B cell (primary cell): ENCODE measurements around the gene GATAD2A. TPM values are rescaled to one million over a fixed set of nuclear protein-coding genes. Genes with fewer than 3 reads are reported as not detected.

Experiments
- ATAC-seq: fragments of 200-7000 bp; cut with Tn5 transposase; one replicate; pipeline ENCODE4 v1.10.0; 2021; ENCODE audit warnings: low read depth, mild to moderate bottlenecking, moderate number of reproducible peaks, moderate library complexity
- CTCF ChIA-PET: fragments of 350-600 bp; sonication (Branson Sonifier 250); formaldehyde crosslinking; loops from one replicate; lab custom pipeline; 2021; ENCODE audit warnings: antibody characterized with exemption, inconsistent platforms; lab: Charles Lee
- POLR2A ChIA-PET: fragments of 350-600 bp; sonication (Branson Sonifier 250); formaldehyde crosslinking; loops from one replicate; lab custom pipeline; 2021; ENCODE audit warnings: antibody characterized with exemption; lab: Charles Lee
- DNase-seq: peaks from one replicate; pipeline ENCODE4 v3.0.0; 2013
- H2AFZ ChIP-seq: 2 replicates; pipeline ENCODE4 v1.6.1; 2012; ENCODE audit warnings: mild to moderate bottlenecking, low read depth, low read length; ENCODE audit not compliant: insufficient read depth, poor library complexity, severe bottlenecking
- H3K27ac ChIP-seq, 2 donors: 1 replicate in 1 of 2; 2 replicates in 1 of 2; pipeline ENCODE4 v1.5.1; 2012 to 2013; ENCODE audit warnings: low read length in 2 of 2, mild to moderate bottlenecking in 2 of 2, moderate library complexity in 1 of 2
- H3K27me3 ChIP-seq, 4 experiments: fragments of 200-600 bp in 1 of 4; sonication (generic) in 1 of 4; replicated peaks in 1 of 4; 1 replicate in 2 of 4; 2 replicates in 2 of 4; pipeline versions ENCODE4 v1.6.1 to v1.7.0; 2013 to 2016; ENCODE audit warnings: low read length in 3 of 4, mild to moderate bottlenecking in 2 of 4, mixed read lengths in 1 of 4, moderate library complexity in 1 of 4; ENCODE audit not compliant: insufficient read depth in 4 of 4, control insufficient read depth in 3 of 4; ENCODE audit errors: control extremely low read depth in 1 of 4
- H3K36me3 ChIP-seq, 2 experiments: replicated peaks in 1 of 2; 1 replicate in 1 of 2; 2 replicates in 1 of 2; pipeline versions ENCODE4 v1.6.1 to v1.7.1; 2013; ENCODE audit warnings: low read length in 1 of 2; ENCODE audit not compliant: insufficient read depth in 2 of 2, control insufficient read depth in 1 of 2; ENCODE audit errors: control extremely low read depth in 1 of 2, extremely low read depth in 1 of 2
- H3K4me1 ChIP-seq, 2 donors: fragments of 200-600 bp in 1 of 2; sonication (generic) in 1 of 2; 1 replicate in 1 of 2; 2 replicates in 1 of 2; pipeline versions ENCODE4 v1.5.1 to v1.6.1; 2013 to 2017; ENCODE audit warnings: low read length in 2 of 2; ENCODE audit not compliant: control insufficient read depth in 2 of 2, insufficient read depth in 2 of 2
- H3K4me2 ChIP-seq: replicated peaks from 2 replicates; pipeline ENCODE3; 2012; ENCODE audit warnings: mild to moderate bottlenecking, low read depth, low read length; ENCODE audit not compliant: poor library complexity, severe bottlenecking
- H3K4me3 ChIP-seq, 5 experiments: fragments of 200-600 bp in 1 of 5; sonication (generic) in 1 of 5; 1 replicate in 3 of 5; 2 replicates in 2 of 5; pipeline versions ENCODE4 v1.5.1 to v1.7.0; 2011 to 2016; ENCODE audit warnings: low read length in 4 of 5, mild to moderate bottlenecking in 4 of 5, low read depth in 2 of 5, control low read depth in 1 of 5, moderate library complexity in 1 of 5; ENCODE audit not compliant: insufficient read depth in 1 of 5; ENCODE audit errors: control extremely low read depth in 1 of 5, extremely low read depth in 1 of 5
- H3K79me2 ChIP-seq: fragments of 200-600 bp; sonication (generic); one replicate; pipeline ENCODE4 v1.6.0; 2016; ENCODE audit warnings: low read length; ENCODE audit not compliant: control insufficient read depth, insufficient read depth
- H3K9ac ChIP-seq: fragments of 200-600 bp; sonication (generic); 2 replicates; pipeline ENCODE4 v1.6.1; 2017; ENCODE audit warnings: mild to moderate bottlenecking, low read length, moderate library complexity
- H3K9me3 ChIP-seq, 3 donors: one replicate each; pipeline versions ENCODE4 v1.6.1 to v1.7.1; 2013; ENCODE audit warnings: low read length in 2 of 3; ENCODE audit not compliant: control insufficient read depth in 2 of 3, insufficient read depth in 1 of 3; ENCODE audit errors: control extremely low read depth in 1 of 3
- H4K20me1 ChIP-seq: 2 replicates; pipeline ENCODE4 v1.6.0; 2012; ENCODE audit warnings: mild to moderate bottlenecking, low read length; ENCODE audit not compliant: insufficient read depth, control insufficient read depth, poor library complexity, severe bottlenecking
- H3K27ac Mint-ChIP-seq: one replicate; pipeline ENCODE4 v1.8.0; 2021; ENCODE audit warnings: mixed read lengths
- H3K27me3 Mint-ChIP-seq: one replicate; pipeline ENCODE4 v1.8.0; 2021; ENCODE audit warnings: mixed read lengths
- H3K4me1 Mint-ChIP-seq: one replicate; pipeline ENCODE4 v1.8.0; 2021; ENCODE audit warnings: mixed read lengths
- H3K4me3 Mint-ChIP-seq: one replicate; pipeline ENCODE4 v1.8.0; 2021; ENCODE audit warnings: mixed read lengths
- H3K9me3 Mint-ChIP-seq: one replicate; pipeline ENCODE4 v1.8.0; 2022; ENCODE audit warnings: mixed read lengths; ENCODE audit not compliant: insufficient read depth
- EZH2 ChIP-seq: IDR thresholded peaks from 2 replicates; pipeline ENCODE4 v1.6.1; 2012; ENCODE audit warnings: borderline replicate concordance, low read depth, mild to moderate bottlenecking, moderate library complexity, low read length; ENCODE audit not compliant: insufficient read depth, poor library complexity, severe bottlenecking
- WGBS: methylation state at CpG from one replicate; pipeline ENCODE4 v1.1.5; 2013; ENCODE audit warnings: missing lambda C conversion rate; ENCODE audit not compliant: insufficient coverage; 5-methylcytosine and 5-hydroxymethylcytosine counted together
- intact Hi-C: fragments of 100-400 bp; cut with micrococcal nuclease; formaldehyde crosslinking; loops from one replicate; pipeline ENCODE4 v1.10.0; 2022
- polyA plus RNA-seq: library from polyadenylated mRNA; depleted of rRNA; stranded (reverse); fragments of >200 nt; gene quantifications from 2 replicates; pipeline ENCODE4 v1.2.3, GENCODE V29; 2012
- total RNA-seq, 2 donors: library from RNA; stranded (reverse); fragments of 120-200 nt in 1 of 2; gene quantifications; 1 replicate in 1 of 2; 2 replicates in 1 of 2; pipeline versions ENCODE4 v1.2.3 to v1.2.4, GENCODE V29; 2013 to 2022
- TF ChIP-seq, protein P1 (sequence below): fragments of 200-600 bp; IDR thresholded peaks from one replicate; pipeline ENCODE4 v1.8.0; 2022; ENCODE audit warnings: antibody characterized with exemption, mild to moderate bottlenecking

The GATAD2A gene
- total and polyA plus RNA-seq, 2 donors (not counting 1 experiment from before 2014, with no cell fraction given), result 28.8 to 76.3 TPM

DNA sequence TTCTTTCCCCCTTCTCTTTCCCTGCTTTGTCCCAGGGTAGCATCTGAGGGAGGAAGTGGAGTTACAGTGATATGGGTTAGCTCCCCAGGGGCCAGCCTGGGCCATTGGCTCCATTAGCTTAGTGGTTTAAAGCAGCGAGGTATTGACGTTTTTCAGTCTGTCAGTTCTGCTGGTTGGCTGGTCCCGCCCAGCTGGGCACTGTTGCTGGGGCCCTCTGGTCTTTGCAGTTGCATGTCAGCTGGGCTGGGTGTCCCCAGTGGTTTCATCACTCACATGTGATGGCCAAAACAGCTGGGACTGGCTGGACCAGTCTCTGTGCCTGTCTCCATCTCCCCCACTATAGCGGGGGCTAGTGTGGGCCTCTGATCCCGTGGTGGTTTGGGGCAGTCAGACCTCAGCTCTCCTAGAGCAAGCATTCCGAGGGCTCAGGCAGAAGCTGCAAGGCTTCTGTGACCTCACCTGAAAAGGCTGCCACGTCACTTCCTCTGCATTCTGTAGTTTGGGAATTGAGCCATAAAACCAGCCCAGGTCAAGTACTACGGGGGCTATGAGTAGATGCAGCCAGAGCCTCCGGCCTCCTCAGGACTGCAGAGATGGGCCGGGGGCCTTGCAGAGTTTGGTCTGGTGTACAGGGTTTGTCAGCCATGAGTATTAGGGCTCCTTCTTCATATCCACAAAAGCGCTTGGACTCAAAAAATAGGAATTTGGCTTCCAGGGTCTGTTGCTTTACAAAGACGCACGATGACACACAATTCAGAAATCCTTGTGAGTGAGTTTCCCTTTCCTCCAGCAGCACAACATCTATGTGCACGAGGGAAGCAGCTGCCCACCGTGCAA is 79.9 kb downstream of the GATAD2A start:
- DNase-seq, result peak; percentile 55
- ChIA-PET POLR2A (interaction anchor here (0.6 to 0.9 kb wide), 4 partner anchors 14 to 121 kb away, joined by 3 to 5 read pairs (median 4); no protein-coding TSS in a partner anchor), CTCF (interaction anchor here (0.6 to 9.6 kb wide), 7 partner anchors 13 to 142 kb away, joined by 3 to 301 read pairs (median 6); partner anchors contain the start of gene GATAD2A)
- WGBS, result 57% methylated on average over 8 of the region's 15 CpGs
- peak overlapping the region; percentile 44 to 62 for H3K27ac ChIP-seq
- H3K79me2 ChIP-seq, result peaks cover 69% of the 10 kb centered on the region
- H3K4me3 ChIP-seq, result no peak overlapping the region
- peak overlapping the region; percentile 89 for H3K27ac Mint-ChIP-seq
- TF ChIP-seq, protein P1, sequence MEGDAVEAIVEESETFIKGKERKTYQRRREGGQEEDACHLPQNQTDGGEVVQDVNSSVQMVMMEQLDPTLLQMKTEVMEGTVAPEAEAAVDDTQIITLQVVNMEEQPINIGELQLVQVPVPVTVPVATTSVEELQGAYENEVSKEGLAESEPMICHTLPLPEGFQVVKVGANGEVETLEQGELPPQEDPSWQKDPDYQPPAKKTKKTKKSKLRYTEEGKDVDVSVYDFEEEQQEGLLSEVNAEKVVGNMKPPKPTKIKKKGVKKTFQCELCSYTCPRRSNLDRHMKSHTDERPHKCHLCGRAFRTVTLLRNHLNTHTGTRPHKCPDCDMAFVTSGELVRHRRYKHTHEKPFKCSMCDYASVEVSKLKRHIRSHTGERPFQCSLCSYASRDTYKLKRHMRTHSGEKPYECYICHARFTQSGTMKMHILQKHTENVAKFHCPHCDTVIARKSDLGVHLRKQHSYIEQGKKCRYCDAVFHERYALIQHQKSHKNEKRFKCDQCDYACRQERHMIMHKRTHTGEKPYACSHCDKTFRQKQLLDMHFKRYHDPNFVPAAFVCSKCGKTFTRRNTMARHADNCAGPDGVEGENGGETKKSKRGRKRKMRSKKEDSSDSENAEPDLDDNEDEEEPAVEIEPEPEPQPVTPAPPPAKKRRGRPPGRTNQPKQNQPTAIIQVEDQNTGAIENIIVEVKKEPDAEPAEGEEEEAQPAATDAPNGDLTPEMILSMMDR, result no peak
- TF ChIP-seq EZH2, result no peak
- H3K4me1 ChIP-seq, result peaks cover 33 to 50% of the 10 kb centered on the region in 2 donors
- no peaks in the 10 kb centered on the region for H4K20me1 ChIP-seq
- peak overlapping the region; percentile 63 for H3K4me3 Mint-ChIP-seq
- peak overlapping the region; percentile 34 for H3K4me2 ChIP-seq
- H3K9me3 Mint-ChIP-seq, result no peaks in the 10 kb centered on the region
- H3K27me3 Mint-ChIP-seq, result no peaks in the 10 kb centered on the region
- peak; percentile 79 for ATAC-seq
- no peaks in the 10 kb centered on the region for H3K27me3 ChIP-seq
- H3K36me3 ChIP-seq, result peaks cover 0 to 18% of the 10 kb centered on the region in 2 experiments
- H3K4me1 Mint-ChIP-seq, result peaks cover 60% of the 10 kb centered on the region
- no peaks in the 10 kb centered on the region for H3K9me3 ChIP-seq
- H3K9ac ChIP-seq, result no peak overlapping the region
- no peak overlapping the region for H2AFZ ChIP-seq
- intact Hi-C loops, result loop anchor here (1.0 to 5.0 kb wide), 4 partner anchors 26 to 100 kb away; partner anchors contain the start of gene GATAD2A

DNA sequence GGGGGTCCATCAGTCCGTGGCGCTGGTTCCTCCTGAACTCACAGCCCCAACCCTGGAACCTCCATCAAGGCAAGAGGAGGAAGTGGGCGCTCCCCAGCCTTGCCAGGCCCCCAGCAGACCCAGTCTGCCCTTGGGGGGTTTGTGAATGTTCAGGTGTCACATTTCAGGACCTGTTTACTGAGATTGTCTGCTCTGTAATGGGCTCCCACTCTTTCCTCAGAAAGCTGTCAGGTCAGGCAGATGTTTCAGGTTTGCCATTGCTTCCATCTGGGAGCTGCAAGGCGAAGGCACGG is 80.5 kb downstream of the GATAD2A start:
- no peak for ATAC-seq
- no peak overlapping the region for H3K4me3 ChIP-seq
- H3K9me3 ChIP-seq, result no peaks in the 10 kb centered on the region
- ChIA-PET POLR2A (interaction anchor here (0.6 to 0.9 kb wide), 2 partner anchors 103 to 121 kb away, joined by 3 to 4 read pairs; no protein-coding TSS in a partner anchor), CTCF (interaction anchor here (3.5 to 9.6 kb wide), 2 partner anchors 81 to 120 kb away, joined by 13 to 301 read pairs; partner anchors contain the start of gene GATAD2A)
- no peaks in the 10 kb centered on the region for H3K27me3 ChIP-seq
- no peak overlapping the region for H3K4me2 ChIP-seq
- H3K36me3 ChIP-seq, result peaks cover 0 to 14% of the 10 kb centered on the region in 2 experiments
- H4K20me1 ChIP-seq, result no peaks in the 10 kb centered on the region
- Mint-ChIP-seq H3K27me3 (no peaks in the 10 kb centered on the region), H3K4me3 (no peak overlapping the region), H3K9me3 (no peaks in the 10 kb centered on the region), H3K4me1 (peaks cover 63% of the 10 kb centered on the region), H3K27ac (no peak overlapping the region)
- no peak overlapping the region for H2AFZ ChIP-seq
- H3K27ac ChIP-seq, result no peak overlapping the region
- 100% methylated on average over 2 of the region's 5 CpGs for WGBS
- H3K79me2 ChIP-seq, result peaks cover 70% of the 10 kb centered on the region
- intact Hi-C loops, result loop anchor here (1.0 to 5.0 kb wide), 4 partner anchors 27 to 101 kb away; partner anchors contain the start of gene GATAD2A
- H3K4me1 ChIP-seq, result peaks cover 37 to 53% of the 10 kb centered on the region in 2 donors
- H3K9ac ChIP-seq, result no peak overlapping the region
- TF ChIP-seq, protein P1, result no peak
- no peak for TF ChIP-seq EZH2
- DNase-seq, result no peak
